NCI-H748 (cell line): ENCODE data around the gene PAX2.

Source experiments
- DNase-seq: peaks from one replicate; lab custom pipeline; 2025; ENCODE audit not compliant: unreplicated experiment; lab: John Stamatoyannopoulos, UW

Gene PAX2

GRCh38 chr10:100738055-100738827, 7.1 kb upstream of the PAX2 start:
- no peak for DNase-seq

- DNase-seq = peak; percentile 62
Observed at GRCh38 chr10:100739517-100740368, 5.6 kb upstream of the PAX2 start.

GRCh38 chr10:100740476-100741377, 4.7 kb upstream of the PAX2 start:
- DNase-seq = no peak

- DNase-seq = no peak
Observed at GRCh38 chr10:100741378-100742075, 3.9 kb upstream of the PAX2 start.

- DNase-seq = no peak
Observed at GRCh38 chr10:100742076-100742771, 3.2 kb upstream of the PAX2 start.

- DNase-seq = no peak
Observed at GRCh38 chr10:100742936-100743335, 2.4 kb upstream of the PAX2 start.

GRCh38 chr10:100743626-100744135, 1.7 kb upstream of the PAX2 start:
- DNase-seq = peak; percentile 73

- peak; percentile 57 for DNase-seq
Observed at GRCh38 chr10:100744136-100744986, 1.0 kb upstream of the PAX2 start.

GRCh38 chr10:100745882-100746783, 751 bp downstream of the PAX2 start:
- peak; percentile 19 for DNase-seq

GRCh38 chr10:100746784-100747455, 1.5 kb downstream of the PAX2 start:
- no peak for DNase-seq

- DNase-seq = no peak
Observed at GRCh38 chr10:100747456-100748230, 2.3 kb downstream of the PAX2 start.

- no peak for DNase-seq
Observed at GRCh38 chr10:100748231-100749058, 3.1 kb downstream of the PAX2 start.

- no peak for DNase-seq
Observed at GRCh38 chr10:100749059-100749308, 3.6 kb downstream of the PAX2 start.

GRCh38 chr10:100749309-100750217, 4.2 kb downstream of the PAX2 start:
- DNase-seq = no peak
